ENCODE measurements around the gene SLC16A5. TPM values are rescaled to one million over a fixed set of nuclear protein-coding genes. Genes with fewer than 3 reads are reported as not detected.
A peak's percentile ranks its signal among the peaks of the same experiment; 100 is the strongest.

SLC16A5 gene
- total RNA-seq, 2 donors from 2014 or later, result 28.8 to 54.0 TPM

DNA sequence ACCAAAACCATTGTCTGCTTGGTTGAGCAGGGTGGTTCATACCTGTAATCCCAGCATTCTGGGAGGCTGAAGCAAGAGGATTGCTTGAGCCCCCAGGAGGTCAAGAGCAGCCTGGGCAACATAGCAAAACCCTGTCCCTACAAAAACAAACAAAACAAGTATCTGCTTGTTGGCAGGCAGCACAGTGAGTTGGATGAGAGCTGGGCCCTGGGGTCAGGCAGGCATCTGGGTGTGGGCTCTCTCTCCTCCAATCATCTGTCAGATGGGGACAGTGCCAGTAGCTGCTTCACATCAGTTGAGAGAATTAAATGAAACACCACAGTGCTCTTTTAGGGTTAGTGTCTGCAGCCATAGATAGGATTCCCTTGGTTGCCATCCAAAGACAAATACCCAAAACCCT is 27.8 kb downstream of the SLC16A5 start:
- H3K9me3 Mint-ChIP-seq, result no peaks in the 10 kb centered on the region
- DNase-seq, result no peak
- no peaks in the 10 kb centered on the region for H3K27me3 Mint-ChIP-seq (ENCODE audit: insufficient read depth)
- peaks cover 14% of the 10 kb centered on the region for H3K4me1 Mint-ChIP-seq
- H3K36me3 Mint-ChIP-seq (ENCODE audit: low read depth), result peaks cover 58% of the 10 kb centered on the region
- H3K27ac Mint-ChIP-seq, result peak overlapping the region; percentile 55
- Histone ChIP-seq H3K27ac (ENCODE audit: low read depth, low read length) (no peak overlapping the region), H3K4me1 (ENCODE audit: control insufficient read depth, insufficient read depth, low read length) (peaks cover 2% of the 10 kb centered on the region), H3K9me3 (ENCODE audit: control insufficient read depth, low read length) (no peaks in the 10 kb centered on the region), H3K27me3 (ENCODE audit: control insufficient read depth, insufficient read depth, low read length, poor library complexity, severe bottlenecking) (no peaks in the 10 kb centered on the region), H3K36me3 (ENCODE audit: control insufficient read depth, insufficient read depth, low read length) (peaks cover 56% of the 10 kb centered on the region), H3K4me3 (ENCODE audit: low read length) (no peak overlapping the region), H3K9ac (ENCODE audit: extremely low read depth, low read length, poor library complexity, severe bottlenecking) (no peak overlapping the region)
- no peak overlapping the region for H3K4me3 Mint-ChIP-seq
- TF ChIP-seq, protein P1, sequence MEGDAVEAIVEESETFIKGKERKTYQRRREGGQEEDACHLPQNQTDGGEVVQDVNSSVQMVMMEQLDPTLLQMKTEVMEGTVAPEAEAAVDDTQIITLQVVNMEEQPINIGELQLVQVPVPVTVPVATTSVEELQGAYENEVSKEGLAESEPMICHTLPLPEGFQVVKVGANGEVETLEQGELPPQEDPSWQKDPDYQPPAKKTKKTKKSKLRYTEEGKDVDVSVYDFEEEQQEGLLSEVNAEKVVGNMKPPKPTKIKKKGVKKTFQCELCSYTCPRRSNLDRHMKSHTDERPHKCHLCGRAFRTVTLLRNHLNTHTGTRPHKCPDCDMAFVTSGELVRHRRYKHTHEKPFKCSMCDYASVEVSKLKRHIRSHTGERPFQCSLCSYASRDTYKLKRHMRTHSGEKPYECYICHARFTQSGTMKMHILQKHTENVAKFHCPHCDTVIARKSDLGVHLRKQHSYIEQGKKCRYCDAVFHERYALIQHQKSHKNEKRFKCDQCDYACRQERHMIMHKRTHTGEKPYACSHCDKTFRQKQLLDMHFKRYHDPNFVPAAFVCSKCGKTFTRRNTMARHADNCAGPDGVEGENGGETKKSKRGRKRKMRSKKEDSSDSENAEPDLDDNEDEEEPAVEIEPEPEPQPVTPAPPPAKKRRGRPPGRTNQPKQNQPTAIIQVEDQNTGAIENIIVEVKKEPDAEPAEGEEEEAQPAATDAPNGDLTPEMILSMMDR (conservative IDR thresholded peaks at IDR 0.05), result no peak

DNA sequence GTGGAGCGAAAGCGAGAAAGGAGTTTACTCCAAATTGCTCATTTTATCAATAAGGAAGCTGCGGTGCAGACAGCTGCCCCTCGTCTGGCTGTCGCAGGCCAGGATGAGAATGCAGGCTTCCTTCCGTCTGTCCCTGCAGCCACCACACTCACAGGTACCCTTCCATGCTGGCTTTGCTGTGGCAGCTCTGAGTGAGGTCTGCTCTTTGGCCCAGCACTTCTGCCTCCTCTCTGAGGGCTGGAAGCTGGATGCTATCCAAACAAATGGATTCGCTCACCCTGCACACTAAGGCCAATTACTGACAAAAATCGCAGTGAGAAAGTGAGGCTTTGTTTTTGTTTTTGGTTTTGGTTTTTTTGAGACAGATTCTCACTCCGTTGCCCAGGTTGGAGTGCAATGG is 29.0 kb downstream of the SLC16A5 start:
- no peak for DNase-seq
- Histone ChIP-seq H3K27me3 (ENCODE audit: control insufficient read depth, insufficient read depth, low read length, poor library complexity, severe bottlenecking) (no peaks in the 10 kb centered on the region), H3K9ac (ENCODE audit: extremely low read depth, low read length, poor library complexity, severe bottlenecking) (no peak overlapping the region), H3K36me3 (ENCODE audit: control insufficient read depth, insufficient read depth, low read length) (peaks cover 61% of the 10 kb centered on the region), H3K9me3 (ENCODE audit: control insufficient read depth, low read length) (no peaks in the 10 kb centered on the region), H3K4me1 (ENCODE audit: control insufficient read depth, insufficient read depth, low read length) (peaks cover 2% of the 10 kb centered on the region), H3K27ac (ENCODE audit: low read depth, low read length) (no peak overlapping the region), H3K4me3 (ENCODE audit: low read length) (no peak overlapping the region)
- TF ChIP-seq, protein P1 (conservative IDR thresholded peaks at IDR 0.05), result no peak
- Mint-ChIP-seq H3K27me3 (ENCODE audit: insufficient read depth) (no peaks in the 10 kb centered on the region), H3K9me3 (no peaks in the 10 kb centered on the region), H3K4me1 (peaks cover 13% of the 10 kb centered on the region), H3K36me3 (ENCODE audit: low read depth) (peaks cover 64% of the 10 kb centered on the region), H3K4me3 (no peak overlapping the region), H3K27ac (no peak overlapping the region)
- 94 to 96% methylated on average over 8 to 9 of the region's 9 CpGs for WGBS, 2 experiments (ENCODE audit: insufficient coverage in 1 of 2, insufficient read length in 1 of 2)

DNA sequence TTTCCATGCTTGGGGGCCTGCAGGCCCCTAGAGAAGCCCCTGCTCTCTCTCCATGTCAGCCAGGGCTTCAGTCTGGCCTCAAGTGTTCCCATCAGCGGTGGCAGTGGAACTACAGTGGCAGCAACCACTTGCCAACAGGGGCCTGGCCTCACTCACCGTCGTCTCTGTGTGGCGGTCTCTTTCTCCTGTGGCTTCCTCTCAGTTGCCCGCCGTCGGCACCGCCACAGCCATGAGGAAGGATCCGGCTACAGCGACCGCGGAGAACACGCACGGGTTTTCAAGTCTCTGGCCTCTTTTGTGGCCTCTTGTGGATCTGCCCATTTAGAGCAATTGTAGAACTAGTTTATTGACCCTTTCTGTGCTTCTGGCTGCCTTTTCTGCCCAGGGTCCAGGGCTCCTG is 30.6 kb downstream of the SLC16A5 start:
- no peak overlapping the region for H3K4me3 Mint-ChIP-seq
- H3K4me1 ChIP-seq (ENCODE audit: control insufficient read depth, insufficient read depth, low read length), result peaks cover 2% of the 10 kb centered on the region
- peaks cover 13% of the 10 kb centered on the region for H3K4me1 Mint-ChIP-seq
- 96 to 97% methylated on average over 14 of the region's 14 CpGs for WGBS, 2 experiments (ENCODE audit: insufficient coverage in 1 of 2, insufficient read length in 1 of 2)
- DNase-seq, result no peak
- peaks cover 58% of the 10 kb centered on the region for H3K36me3 Mint-ChIP-seq (ENCODE audit: low read depth)
- H3K9me3 ChIP-seq (ENCODE audit: control insufficient read depth, low read length), result no peaks in the 10 kb centered on the region
- H3K36me3 ChIP-seq (ENCODE audit: control insufficient read depth, insufficient read depth, low read length), result peaks cover 58% of the 10 kb centered on the region
- TF ChIP-seq, protein P1 (conservative IDR thresholded peaks at IDR 0.05), result no peak
- H3K27ac ChIP-seq (ENCODE audit: low read depth, low read length), result no peak overlapping the region
- no peaks in the 10 kb centered on the region for H3K9me3 Mint-ChIP-seq
- H3K27me3 Mint-ChIP-seq (ENCODE audit: insufficient read depth), result no peaks in the 10 kb centered on the region
- H3K4me3 ChIP-seq (ENCODE audit: low read length), result no peak overlapping the region
- H3K27me3 ChIP-seq (ENCODE audit: control insufficient read depth, insufficient read depth, low read length, poor library complexity, severe bottlenecking), result no peaks in the 10 kb centered on the region
- no peak overlapping the region for H3K9ac ChIP-seq (ENCODE audit: extremely low read depth, low read length, poor library complexity, severe bottlenecking)
- H3K27ac Mint-ChIP-seq, result peak overlapping the region; percentile 44

Data from endodermal cell (in vitro differentiated cells).